Adipose tissue (tissue), 3 donors: Measurements from ENCODE around the gene FBXL7. TPM values are rescaled to one million over a fixed set of nuclear protein-coding genes. Genes with fewer than 3 reads are reported as not detected.

Experiments used
- H3K27ac ChIP-seq: one replicate; pipeline ENCODE4 v1.5.1; 2013; ENCODE audit warnings: low read depth, low read length
- WGBS, 3 donors: extraction: QIAGEN DNeasy Blood & Tissue Kit; methylation state at CpG; one replicate each; pipeline ENCODE4 v1.1.7; 2013; 5-methylcytosine and 5-hydroxymethylcytosine counted together
- polyA plus RNA-seq, 3 donors: library from polyadenylated mRNA; stranded (reverse); fragments of 200-250 nt; gene quantifications; one replicate each; pipeline ENCODE4 v1.2.3, GENCODE V29; 2013
- donor health status: healthy with polysubstance abuse.
- donor health status: Bipolar disorder and iron deficiency.
- donor health status: healthy.

FBXL7 gene
- polyA plus RNA-seq, 3 donors, result 1.2 to 16.4 (median 8.4) TPM

DNA sequence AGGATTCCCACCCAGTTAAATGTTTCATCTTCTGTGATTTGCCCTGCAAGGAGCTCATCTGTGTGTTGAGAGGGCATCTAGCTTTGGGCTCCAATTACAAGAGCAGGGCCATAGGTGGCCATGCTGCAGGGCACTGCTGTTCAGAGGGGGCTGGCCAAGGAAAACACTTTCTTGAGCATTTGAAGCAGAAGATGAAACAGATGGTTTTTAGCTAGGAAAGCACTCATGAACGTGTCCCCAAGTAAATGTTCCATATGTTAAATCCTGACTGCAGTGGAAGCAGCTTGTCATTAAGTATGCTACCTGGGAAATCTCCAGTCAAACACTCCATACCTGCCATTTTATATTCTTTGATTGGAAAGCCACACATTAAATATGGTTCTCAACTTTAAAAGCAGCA is 176.6 kb downstream of the FBXL7 start:
- H3K27ac ChIP-seq, result no peak overlapping the region
- 23 to 72% (median 68%) methylated on average over 1 of the region's 1 CpG for WGBS, 3 donors

DNA sequence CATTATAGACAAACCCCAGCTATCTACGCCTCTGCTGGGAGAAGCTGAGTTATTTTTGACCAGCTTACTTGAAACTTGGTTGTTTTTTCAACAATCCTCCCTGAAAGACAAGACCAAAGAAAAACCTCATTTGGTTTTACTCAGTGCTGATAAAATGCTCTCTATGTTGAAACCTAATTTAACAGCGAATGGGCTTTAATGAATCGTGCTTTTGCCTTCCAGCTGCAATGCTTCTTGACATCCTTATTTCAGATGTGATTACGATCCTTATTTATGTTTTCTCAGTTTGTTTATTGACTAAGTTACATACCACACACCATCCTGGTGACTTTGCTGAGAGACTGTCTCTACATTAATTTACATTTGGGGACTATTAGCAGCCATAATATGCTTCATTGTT is 179.2 kb downstream of the FBXL7 start:
- no peak overlapping the region for H3K27ac ChIP-seq
- 71 to 90% (median 89%) methylated on average over 4 of the region's 4 CpGs for WGBS, 3 donors

DNA sequence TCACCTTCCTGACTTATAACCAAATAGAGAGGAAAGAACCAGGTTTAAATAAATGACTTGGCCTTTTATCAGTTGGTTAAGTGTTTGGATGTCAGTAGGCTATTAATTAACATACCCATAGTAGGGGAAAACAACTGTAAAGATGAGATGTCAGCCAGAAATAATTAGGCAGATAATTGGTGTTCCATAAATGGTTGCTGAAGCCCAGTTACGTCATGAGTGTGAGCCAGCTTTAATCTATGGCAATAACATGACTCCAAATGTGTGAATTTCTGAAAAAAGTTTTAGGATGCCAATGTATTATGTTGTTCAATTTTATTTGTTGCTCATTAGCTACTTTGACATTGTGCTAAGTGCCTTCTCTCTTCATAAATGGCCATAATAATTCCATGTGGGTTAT is 180.5 kb downstream of the FBXL7 start:
- no peak overlapping the region for H3K27ac ChIP-seq
- WGBS, 3 donors, result 53 to 90% (median 87%) methylated on average over 1 of the region's 1 CpG

DNA sequence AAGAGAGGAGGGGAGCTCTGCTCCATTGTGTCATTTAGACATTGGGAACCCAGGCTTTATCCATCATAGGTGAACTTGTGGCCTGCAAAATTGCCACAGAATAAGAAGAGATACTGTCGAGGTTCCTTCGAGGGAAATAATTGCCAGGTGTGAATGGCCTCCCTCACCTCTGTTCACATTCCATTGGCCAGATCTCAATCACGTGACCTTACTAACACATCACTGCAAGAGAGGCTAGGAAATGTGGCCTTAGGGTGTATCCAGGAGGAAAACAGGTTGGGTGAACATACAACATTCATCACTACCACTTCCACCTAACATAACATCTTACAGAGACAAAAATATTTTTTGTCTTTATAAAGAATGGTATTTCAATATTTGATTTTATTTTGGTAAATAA is 182.1 kb downstream of the FBXL7 start:
- H3K27ac ChIP-seq, result no peak overlapping the region
- WGBS, 3 donors, result 62 to 87% (median 75%) methylated on average over 3 of the region's 3 CpGs

DNA sequence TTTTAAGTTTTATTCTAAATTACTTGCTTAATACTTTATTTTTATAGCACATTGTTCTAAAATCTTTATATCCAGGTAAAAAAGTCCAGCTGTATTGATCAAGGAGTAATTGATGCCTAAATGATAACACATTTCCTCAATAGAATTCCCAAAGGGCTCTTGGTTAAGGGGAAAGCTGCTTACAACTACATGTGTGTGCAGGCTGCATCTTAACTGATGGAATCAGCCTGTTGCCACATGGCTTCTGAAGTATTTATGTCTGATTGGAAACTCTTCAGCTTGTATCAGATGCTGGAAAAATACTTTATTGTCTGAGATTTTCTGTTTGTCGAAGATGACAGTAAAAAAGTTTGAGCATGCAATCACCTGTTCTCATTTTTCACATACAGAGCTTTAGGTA is 182.6 kb downstream of the FBXL7 start:
- H3K27ac ChIP-seq, result no peak overlapping the region
- WGBS, 3 donors, result 75 to 82% (median 81%) methylated on average over 1 of the region's 1 CpG

DNA sequence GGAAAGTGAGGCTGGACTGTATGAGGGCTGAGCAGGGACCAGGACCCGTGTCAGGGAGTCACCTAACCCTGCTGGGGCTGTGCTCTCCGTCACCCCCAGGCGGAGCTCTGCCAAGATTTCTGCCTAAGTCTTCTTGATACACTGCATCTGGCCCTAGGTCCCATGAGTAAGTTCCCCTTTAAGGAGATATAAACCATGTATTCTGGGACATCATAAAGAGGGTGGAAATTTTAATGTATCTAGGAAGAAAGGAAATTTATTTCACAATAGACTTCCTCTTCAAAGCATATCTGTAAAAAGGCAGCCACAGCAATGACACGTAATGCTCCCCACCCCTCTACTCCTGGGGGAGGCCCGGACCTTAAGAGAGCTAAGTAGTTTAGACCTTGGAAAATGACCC is 183.4 kb downstream of the FBXL7 start:
- no peak overlapping the region for H3K27ac ChIP-seq
- 25 to 36% (median 36%) methylated on average over 5 of the region's 5 CpGs for whole genome bisulfite sequencing, 3 donors

DNA sequence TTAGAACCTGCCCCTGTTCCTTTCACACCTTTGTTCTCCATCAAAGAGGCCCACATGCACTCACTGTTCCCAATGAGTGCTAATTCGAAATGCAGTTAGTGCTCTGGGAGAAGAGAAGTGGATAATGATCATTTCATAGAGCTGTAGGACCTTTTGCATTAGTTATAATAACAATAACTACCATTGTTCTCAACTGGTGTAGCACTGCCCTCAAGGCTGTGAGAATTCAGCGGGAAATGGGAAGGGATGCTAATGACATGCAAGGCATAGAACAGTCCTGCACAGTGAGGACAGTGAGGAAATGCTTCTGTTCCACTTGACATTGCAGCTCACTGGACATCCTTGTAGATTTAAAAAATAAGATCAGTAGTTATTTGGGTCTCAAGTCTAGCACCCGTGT is 187.4 kb downstream of the FBXL7 start:
- 65 to 91% (median 88%) methylated on average over 3 of the region's 3 CpGs for WGBS, 3 donors
- H3K27ac ChIP-seq, result no peak overlapping the region

DNA sequence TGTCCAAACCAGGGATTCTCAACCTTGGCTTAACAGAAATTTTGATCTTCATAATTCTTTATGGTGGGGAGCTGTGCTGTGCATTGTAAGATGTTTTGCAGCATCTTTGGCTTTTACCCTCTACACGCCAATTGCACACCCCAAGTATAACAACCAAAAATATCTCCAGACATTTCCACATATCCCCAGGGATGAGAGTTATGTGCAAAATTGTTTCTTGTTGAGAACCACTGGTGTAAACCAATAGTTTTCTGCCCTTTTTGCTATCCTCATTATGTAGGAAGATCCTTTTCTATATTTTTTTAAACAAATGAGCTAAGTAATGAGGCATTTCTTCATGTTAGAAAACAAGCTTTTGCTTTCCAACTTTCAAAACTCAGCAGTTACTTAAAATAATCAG is 189.9 kb downstream of the FBXL7 start:
- 88 to 94% (median 90%) methylated on average over 1 of the region's 1 CpG for WGBS, 3 donors
- H3K27ac ChIP-seq, result no peak overlapping the region

DNA sequence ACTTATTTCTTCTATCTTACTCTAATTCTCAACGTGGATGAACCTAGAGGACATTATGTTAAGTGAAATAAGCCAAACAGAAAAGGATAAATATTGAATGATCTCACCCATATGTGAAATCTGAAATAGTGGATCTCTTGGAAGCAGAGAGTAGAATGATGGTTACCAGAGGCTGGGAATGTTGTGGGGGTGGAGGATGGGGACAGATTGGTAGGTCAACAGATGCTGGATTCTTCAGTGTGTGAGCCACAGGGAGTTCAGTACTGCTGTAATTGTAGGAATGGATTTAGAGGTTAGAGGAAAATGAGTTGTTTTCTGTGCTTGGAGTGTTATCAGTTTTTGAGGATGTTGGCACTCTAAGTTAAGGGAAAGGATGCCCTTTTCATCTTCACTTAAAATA is 190.6 kb downstream of the FBXL7 start:
- no peak overlapping the region for H3K27ac ChIP-seq
- WGBS, 3 donors, result 40 to 63% (median 50%) methylated on average over 1 of the region's 1 CpG

DNA sequence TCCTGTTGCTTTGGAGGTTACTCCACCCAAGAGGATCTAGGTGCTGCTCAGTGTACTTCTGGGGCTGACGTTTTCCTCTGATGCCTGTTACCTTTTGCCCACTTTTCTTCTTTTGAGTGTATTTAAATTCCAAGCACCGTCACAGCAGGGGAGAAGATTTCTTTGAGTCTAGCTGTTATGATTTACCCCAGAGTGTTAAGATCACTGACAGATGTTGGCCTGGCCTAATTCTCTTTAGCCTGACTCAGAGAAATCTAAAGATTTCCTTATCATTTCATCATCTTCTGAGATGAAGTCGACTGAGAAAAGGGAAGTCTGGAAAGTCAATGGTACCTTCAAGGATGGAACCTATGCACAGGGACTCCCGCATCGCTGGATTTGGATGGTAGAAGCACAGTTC is 191.5 kb downstream of the FBXL7 start:
- H3K27ac ChIP-seq, result no peak overlapping the region
- 72 to 75% (median 74%) methylated on average over 5 of the region's 5 CpGs for WGBS, 3 donors

DNA sequence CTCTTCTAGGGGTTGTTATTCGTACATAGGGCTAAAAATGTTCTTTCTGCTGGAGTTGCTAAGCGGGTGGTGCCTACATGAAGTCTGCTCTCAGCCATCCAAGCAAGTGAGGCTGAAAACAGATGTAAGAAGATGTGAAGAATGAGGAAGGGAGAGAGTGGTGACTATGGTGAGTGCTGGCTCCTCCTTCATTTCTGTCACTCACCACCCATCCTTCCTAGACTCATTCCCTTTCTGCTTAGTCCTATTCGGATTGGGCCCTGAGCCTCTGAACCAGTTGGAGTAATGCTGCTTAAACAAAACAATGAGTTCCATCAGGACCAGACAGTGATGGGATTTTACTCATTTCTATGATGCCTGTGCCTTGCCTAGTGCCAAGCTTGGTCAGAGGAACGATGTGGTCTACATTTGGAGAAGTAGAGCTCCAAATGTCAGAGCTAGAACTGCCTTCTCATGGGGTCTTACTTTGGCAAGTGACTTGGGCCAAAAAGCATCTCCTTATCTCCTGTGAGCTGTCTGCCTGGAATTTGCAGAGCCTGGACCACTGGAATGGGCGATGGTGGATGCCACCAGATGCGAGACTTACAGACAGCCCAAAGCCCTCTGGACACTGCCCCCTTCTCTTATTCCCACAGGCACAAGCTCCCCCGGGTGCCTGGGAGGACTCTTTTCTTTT is 192.9 kb downstream of the FBXL7 start:
- WGBS, 3 donors, result 58 to 89% (median 76%) methylated on average over 7 of the region's 7 CpGs
- no peak overlapping the region for H3K27ac ChIP-seq

DNA sequence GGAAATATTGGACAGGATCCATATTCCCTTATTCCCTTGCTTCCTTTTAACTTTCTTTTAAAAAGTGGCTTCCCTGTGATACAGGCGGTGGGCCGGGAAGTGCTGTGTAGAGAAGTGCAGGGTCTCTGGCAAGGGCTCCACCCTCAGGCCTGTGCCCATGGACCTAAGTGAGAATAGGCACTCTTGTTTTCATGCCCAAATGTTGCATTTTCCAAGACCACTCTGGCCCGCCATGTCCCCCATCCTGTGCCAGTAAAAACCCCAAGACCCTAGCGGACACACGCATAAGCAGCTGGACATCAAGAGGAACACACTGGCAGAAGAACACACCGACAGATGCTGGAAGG is 193.4 kb downstream of the FBXL7 start:
- no peak overlapping the region for H3K27ac ChIP-seq
- WGBS, 3 donors, result 92 to 97% (median 95%) methylated on average over 6 of the region's 6 CpGs

DNA sequence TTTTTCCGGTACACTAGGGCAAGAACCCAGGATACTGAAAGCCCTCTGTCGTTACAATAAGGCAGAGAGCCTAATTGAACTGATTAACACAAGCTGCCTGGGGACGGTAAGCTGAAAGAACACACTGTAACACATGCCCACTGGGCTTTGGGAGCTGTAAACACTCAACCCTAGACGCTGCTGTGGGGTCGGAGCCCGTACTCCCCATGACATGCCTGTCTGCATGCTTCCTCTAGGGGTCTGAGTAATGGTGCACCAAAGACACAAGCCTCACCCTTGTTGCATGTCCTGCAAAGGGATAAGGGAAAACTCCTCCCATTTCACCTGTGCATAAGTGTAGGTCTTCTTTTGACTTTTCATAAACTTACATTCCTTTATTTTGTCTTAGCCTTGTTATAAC is 194.0 kb downstream of the FBXL7 start:
- 76 to 80% (median 79%) methylated on average over 6 of the region's 6 CpGs for WGBS, 3 donors
- no peak overlapping the region for H3K27ac ChIP-seq

DNA sequence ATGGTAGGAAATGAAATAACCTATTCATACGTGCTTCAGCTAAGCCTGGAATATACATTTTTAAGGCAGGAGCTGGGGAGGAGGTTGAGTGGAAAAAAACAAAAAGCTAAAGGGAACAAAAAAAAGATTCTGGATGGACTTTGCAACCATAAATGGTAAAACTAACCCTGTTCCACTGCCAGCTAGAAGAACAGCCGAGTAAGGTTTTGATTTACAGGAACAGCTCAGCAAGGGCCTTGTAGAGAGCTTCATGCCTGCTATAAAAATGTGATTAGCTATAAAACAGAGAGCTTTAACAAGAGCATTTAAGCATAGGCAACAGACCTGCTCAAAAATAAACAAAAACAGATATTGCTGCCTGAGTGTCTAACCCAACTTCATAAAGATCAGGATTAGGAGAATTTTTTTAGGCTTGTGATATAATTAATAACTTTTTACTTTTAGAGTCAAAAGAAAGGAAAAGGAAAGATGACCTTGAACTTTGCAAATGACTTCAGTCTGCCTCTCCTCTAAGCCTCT is 194.8 kb downstream of the FBXL7 start:
- 20 to 54% (median 49%) methylated on average over 2 of the region's 2 CpGs for WGBS, 3 donors

DNA sequence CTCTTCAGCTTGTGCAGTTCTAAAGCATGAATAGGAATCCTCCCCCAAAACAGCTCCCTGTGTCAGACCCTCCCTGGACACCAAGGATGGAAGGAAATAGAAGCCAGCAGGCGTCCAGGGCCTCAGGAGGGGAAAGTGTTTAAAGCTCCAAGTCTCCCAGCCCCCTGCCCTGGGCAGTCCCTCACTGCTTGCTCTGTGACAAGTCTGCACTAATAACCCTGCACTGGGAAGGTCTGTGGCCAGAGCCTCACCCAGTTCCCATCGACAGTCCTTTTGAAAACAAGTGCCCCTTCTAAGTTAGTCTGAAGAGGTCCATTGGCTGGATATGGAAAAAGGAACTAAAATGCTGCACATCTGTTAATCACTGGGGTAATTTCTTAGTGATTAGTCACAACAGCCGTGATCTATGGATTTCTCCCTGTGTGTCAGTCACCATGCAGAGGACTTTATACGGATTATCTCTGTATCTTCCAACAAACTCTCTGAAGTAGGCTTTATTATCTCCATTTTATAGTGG is 195.3 kb downstream of the FBXL7 start:
- WGBS, 3 donors, result 30 to 39% (median 32%) methylated on average over 4 of the region's 4 CpGs
- H3K27ac ChIP-seq, result no peak overlapping the region

More for the DNA sequence above, 194.8 kb downstream of the FBXL7 start:
- H3K27ac ChIP-seq, result no peak overlapping the region

DNA sequence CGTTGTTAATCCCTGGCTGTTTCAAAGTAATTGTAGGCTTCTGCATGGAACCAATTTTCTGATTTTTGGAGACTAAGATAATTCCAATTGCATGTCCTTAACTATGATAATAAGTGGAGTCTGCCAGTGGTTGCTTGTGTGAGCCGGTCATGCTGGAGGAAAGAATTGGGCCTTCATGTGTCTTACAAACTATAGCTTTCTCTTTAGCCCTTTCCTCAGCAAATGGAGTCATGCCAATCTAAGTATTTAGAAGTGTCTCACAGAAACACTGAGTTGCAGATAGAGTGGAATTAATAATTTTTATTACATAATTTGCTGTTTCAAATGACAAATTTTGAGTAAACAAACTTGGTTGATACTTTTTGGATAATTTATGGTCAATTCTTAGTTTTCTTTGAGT is 200.4 kb downstream of the FBXL7 start:
- 81 to 90% (median 83%) methylated on average over 2 of the region's 2 CpGs for WGBS, 3 donors
- H3K27ac ChIP-seq, result no peak overlapping the region

DNA sequence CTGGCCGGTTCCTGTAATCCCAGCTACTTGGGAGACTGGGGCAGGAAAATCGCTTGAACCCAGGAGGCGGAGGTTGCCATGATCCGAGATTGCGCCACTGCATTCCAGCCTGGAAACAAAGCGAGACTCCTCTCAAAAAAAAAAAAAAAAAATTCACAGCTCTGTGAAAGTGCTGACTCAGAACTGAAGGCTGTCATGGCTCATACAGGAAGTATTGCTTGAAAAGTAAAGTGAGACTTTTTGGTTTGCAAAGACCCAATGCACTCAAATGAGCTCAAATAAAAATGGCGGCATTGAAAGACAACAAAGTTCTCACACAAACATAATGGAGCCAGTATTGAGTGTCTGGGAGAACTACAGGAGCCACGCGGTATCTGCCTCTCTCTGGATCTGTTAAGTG is 202.1 kb downstream of the FBXL7 start:
- WGBS, 3 donors, result 93 to 96% (median 94%) methylated on average over 9 of the region's 9 CpGs

DNA sequence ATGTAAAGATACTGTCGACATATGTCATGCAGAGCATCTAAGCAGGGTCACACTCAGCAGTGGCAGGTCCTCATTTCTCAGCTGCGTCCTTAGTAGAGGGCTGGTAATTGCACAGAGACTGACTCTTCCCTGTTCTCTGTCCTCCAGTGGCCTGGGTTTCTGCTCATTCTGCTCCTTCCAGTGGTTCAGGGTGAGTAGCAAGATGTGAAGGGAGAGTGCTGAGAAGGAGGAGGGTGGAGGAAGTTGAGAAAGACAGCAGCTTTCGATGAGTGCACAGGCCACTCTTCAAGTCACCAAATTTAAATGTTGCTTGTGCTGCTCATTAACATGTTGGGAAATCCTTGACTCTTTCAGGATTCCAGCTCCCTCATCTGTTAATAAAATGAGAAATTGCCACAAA is 203.9 kb downstream of the FBXL7 start:
- WGBS, 3 donors, result 66 to 85% (median 74%) methylated on average over 3 of the region's 3 CpGs
- H3K27ac ChIP-seq, result no peak overlapping the region

More for the DNA sequence above, 202.1 kb downstream of the FBXL7 start:
- no peak overlapping the region for H3K27ac ChIP-seq

DNA sequence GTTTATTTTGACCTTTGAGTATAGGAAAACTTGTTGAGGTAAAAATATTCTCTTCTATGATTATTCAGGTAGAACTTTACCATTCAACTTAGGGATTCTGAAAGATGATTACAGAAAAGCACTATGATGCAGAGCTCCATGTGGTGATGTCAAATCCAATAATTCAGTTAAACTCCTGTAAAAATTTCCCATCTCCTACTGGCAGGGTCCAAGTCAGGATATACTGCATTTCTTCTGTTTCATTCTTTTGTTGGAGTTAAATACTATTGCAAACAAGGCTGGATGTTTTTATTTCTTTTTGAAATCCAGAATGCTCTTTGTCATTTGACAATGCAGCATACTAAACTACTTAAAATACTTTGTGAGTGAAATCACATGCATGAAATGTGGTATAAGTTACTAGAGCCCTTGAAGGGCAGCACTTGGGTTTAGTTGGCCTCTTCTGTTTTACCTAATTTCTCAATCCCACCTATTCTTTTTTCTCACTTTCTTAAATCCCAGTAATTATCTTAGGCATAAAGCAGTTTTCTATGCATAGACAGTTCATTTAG is 204.5 kb downstream of the FBXL7 start:
- H3K27ac ChIP-seq, result no peak overlapping the region

DNA sequence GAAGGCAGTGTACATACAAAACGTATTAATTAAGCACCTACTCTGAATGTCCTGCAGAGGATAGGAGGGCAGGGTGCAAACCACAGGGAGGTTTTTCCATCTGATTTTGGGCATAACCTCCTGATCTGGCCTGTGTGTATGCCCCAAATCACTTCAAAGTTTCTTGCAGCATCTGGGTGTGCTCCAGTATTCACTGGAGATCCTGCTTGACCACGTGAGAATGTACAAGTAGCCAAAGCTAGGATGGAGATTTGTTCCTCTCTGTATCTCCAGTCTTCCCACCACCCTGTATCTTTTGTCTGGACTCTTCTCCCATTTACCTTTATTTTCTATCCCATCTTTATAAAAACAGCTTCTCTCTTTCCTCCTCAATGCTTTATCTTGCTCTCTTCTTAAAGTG is 207.7 kb downstream of the FBXL7 start:
- H3K27ac ChIP-seq, result no peak overlapping the region
- WGBS, 3 donors, result 57 to 68% (median 57%) methylated on average over 2 of the region's 2 CpGs
